ENCODE results near the gene MON1A. TPM values are rescaled to one million over a fixed set of nuclear protein-coding genes. Genes with fewer than 3 reads are reported as not detected.
A peak's percentile ranks its signal among the peaks of the same experiment; 100 is the strongest.
"Not testable (repeated sequence)": the region's sequence is repeated elsewhere in the genome, so short reads cannot be mapped to it uniquely, and the experiment has no call there.

MON1A gene
- total RNA-seq, 1 experiment from 2014 or later, result 9.6 TPM

DNA sequence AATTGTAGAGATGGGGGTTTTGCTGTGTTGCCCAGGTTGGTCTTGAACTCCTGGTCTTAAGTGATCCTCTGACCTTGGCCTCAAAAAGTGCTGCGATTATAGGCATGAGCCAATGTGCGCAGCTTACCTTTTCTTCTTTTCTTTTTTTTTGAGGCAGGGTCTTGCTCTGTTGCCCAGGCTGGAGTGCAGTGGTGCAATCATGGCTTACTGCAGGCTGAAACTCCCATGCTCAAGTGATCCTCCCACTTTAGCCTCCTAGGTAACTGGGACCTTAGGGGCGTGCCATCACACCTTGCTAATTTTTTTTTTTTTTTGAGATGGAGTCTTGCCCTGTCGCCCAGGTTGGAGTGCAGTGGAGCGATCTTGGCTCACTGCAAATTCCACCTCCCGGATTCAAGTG lies 23.3 kb upstream of the MON1A start:
- no peaks in the 10 kb centered on the region for H3K36me3 ChIP-seq (ENCODE audit: insufficient read depth, low read length)
- peaks cover 19% of the 10 kb centered on the region for H3K4me1 ChIP-seq (ENCODE audit: low read length)
- H2AFZ ChIP-seq (ENCODE audit: low read length), result no peak overlapping the region
- no peak for DNase-seq
- no peak overlapping the region for H3K4me3 ChIP-seq (ENCODE audit: low read length)
- no peaks in the 10 kb centered on the region for H3K27me3 ChIP-seq (ENCODE audit: low read length)
- no peaks in the 10 kb centered on the region for H3K9me2 ChIP-seq (replicated peaks; ENCODE audit: insufficient read depth, low read length)
- H3K79me2 ChIP-seq (ENCODE audit: low read length), result peaks cover 93% of the 10 kb centered on the region
- no peak overlapping the region for H3K27ac ChIP-seq (ENCODE audit: low read length)
- H3K9ac ChIP-seq (ENCODE audit: low read length), result no peak overlapping the region
- no peak overlapping the region for H3K4me2 ChIP-seq (ENCODE audit: low read depth, low read length, poor library complexity, severe bottlenecking)
- no peaks in the 10 kb centered on the region for H3K9me3 ChIP-seq (ENCODE audit: low read length)
- peaks cover 21% of the 10 kb centered on the region for H4K20me1 ChIP-seq (ENCODE audit: insufficient read depth, low read depth, low read length)

DNA sequence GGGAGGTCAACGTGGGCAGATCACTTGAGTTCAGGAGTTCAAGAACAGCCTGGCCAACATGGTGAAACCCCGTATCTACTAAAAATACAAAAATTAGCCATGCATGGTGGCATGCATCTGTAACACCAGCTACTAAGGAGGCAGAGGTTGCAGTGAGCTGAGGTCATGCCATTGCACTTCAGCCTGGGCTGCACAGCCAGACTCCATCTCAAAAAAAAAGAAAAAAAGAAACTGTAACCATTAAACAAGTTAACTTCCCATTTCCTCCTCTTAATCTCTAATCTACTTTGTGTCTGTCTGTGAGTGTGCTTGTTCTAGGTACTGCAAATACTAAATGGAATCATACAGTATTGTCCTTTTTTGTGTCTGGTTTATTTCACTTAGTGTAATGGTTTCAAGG lies 13.0 kb upstream of the MON1A start:
- no peak for DNase-seq
- Histone ChIP-seq H2AFZ (ENCODE audit: low read length) (no peak overlapping the region), H3K27ac (ENCODE audit: low read length) (peak overlapping the region; percentile 34; the same call in 1 of the 2 replicates), H4K20me1 (ENCODE audit: insufficient read depth, low read depth, low read length) (peaks cover 17% of the 10 kb centered on the region), H3K4me1 (ENCODE audit: low read length) (peaks cover 40% of the 10 kb centered on the region), H3K4me3 (ENCODE audit: low read length) (no peak overlapping the region), H3K79me2 (ENCODE audit: low read length) (peaks cover 72% of the 10 kb centered on the region), H3K27me3 (ENCODE audit: low read length) (no peaks in the 10 kb centered on the region), H3K9me2 (replicated peaks; ENCODE audit: insufficient read depth, low read length) (no peaks in the 10 kb centered on the region), H3K9ac (ENCODE audit: low read length) (no peak overlapping the region), H3K4me2 (ENCODE audit: low read depth, low read length, poor library complexity, severe bottlenecking) (peak overlapping the region; percentile 29), H3K9me3 (ENCODE audit: low read length) (no peaks in the 10 kb centered on the region), H3K36me3 (ENCODE audit: insufficient read depth, low read length) (peaks cover 16% of the 10 kb centered on the region)

DNA sequence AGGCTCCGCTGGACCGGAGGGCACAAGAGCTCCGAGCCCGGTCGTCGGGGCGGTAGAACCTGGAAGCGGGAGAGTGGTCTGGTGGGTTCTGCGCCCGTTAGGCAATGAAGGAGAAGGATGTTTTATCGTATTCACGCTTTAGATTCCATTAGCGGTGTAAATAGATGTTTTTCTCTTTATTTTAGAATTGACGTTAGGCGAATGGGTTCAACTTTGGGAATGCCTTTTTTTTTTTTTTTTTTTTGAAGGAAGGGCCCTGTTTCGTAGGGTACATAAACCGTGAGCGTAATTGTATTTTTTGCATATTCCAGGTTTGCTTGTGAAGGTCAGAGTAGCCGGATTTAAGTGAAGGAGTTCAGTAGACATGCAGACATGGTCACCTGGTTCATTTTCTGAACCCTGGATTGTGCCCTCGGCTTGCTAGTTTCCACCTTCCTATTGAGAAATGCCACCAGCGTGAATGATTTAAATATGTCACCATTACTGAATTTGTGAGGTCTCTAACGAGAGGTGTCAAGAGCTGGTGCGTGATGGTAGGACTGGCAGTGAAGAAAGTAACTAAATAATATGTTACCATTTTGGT lies 11.1 kb upstream of the MON1A start:
- Histone ChIP-seq H3K27me3 (ENCODE audit: low read length) (no peaks in the 10 kb centered on the region), H3K27ac (ENCODE audit: low read length) (peak overlapping the region; percentile 76), H2AFZ (ENCODE audit: low read length) (no peak overlapping the region), H3K9me2 (replicated peaks; ENCODE audit: insufficient read depth, low read length) (no peaks in the 10 kb centered on the region), H3K4me1 (ENCODE audit: low read length) (peaks cover 21% of the 10 kb centered on the region), H3K4me2 (ENCODE audit: low read depth, low read length, poor library complexity, severe bottlenecking) (peak overlapping the region; percentile 92), H3K79me2 (ENCODE audit: low read length) (peaks cover 55% of the 10 kb centered on the region), H3K4me3 (ENCODE audit: low read length) (peak overlapping the region; percentile 90), H3K9me3 (ENCODE audit: low read length) (no peaks in the 10 kb centered on the region), H4K20me1 (ENCODE audit: insufficient read depth, low read depth, low read length) (peaks cover 11% of the 10 kb centered on the region; the same call in 1 of the 2 replicates), H3K36me3 (ENCODE audit: insufficient read depth, low read length) (peaks cover 16% of the 10 kb centered on the region), H3K9ac (ENCODE audit: low read length) (peak overlapping the region; percentile 82)
- DNase-seq, result peak; percentile 63

DNA sequence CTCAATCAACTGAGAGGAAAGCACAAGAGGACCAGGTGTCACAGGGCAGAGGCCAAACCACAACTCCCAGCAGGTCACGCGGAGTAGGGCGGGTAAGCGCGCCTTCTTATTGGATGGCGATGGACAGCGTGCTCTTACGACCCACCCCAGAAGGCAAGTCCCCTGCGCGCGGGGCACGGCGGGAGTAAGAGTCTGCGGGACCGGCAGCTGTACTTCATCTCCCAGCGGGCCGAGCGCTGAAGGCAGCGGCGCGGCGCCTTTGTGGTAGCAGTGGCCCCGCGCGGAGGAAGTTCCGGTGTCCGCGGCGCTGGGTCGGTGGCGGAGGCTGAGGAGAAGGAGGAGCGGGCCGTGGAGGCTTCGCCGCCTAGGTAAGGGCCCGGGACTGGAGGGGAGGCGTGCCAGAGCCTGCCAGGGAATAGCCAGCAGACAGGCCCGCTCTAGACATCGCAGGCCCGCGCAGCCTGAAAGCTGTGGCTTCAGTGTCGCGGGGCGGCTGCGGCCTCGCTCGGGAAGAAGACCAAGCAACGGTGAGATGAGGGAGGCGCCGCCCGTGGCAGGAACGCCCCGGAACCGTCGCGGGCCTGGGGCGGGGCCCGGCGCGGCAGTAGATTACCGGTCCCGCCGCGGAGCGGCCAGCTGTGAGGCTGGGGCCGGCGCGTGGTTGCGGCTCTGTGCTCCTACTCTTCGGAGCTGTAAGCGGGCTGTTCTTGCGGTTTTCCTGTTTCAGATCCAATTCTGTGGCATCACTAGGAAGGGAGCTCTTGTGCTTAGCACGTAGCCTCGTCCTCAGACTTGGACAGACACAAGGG lies 10.5 kb upstream of the MON1A start, which contains the start of gene RBM6:
Gene RBM6, plus strand, starts transcription at position 293 of the 809 bp plus-strand sequence. CDS start 22,492 bp downstream, outside the sequence.
- peak within 1 kb of the TSS; percentile 90 for H3K4me3 ChIP-seq (ENCODE audit: low read length)
- no peaks in the 10 kb centered on the region for H3K9me2 ChIP-seq (replicated peaks; ENCODE audit: insufficient read depth, low read length)

DNA sequence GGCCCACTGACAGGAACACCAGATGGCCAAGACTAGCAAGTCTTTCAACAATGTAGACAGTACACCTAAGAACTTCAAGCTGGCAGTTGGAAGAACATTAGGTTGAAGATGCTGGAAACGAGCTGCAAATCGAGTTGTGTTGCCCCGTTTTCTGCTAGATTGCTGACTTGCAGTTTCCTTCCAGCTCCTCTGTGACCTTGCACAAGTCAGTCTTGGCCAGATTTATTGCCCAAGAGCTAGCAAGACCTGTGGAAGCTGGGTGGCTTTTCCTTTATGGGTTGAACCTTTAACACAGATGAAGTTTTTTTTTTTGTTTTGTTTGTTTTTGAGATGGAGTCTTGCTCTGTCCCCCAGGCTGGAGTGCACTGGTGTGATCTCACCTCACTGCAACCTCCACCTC lies 7.5 kb upstream of the MON1A start:
- Histone ChIP-seq H3K9me2 (replicated peaks; ENCODE audit: insufficient read depth, low read length) (no peaks in the 10 kb centered on the region), H3K4me1 (ENCODE audit: low read length) (peaks cover 13% of the 10 kb centered on the region), H3K4me2 (ENCODE audit: low read depth, low read length, poor library complexity, severe bottlenecking) (no peak overlapping the region), H3K27ac (ENCODE audit: low read length) (no peak overlapping the region), H3K79me2 (ENCODE audit: low read length) (peaks cover 19% of the 10 kb centered on the region), H3K9ac (ENCODE audit: low read length) (no peak overlapping the region), H4K20me1 (ENCODE audit: insufficient read depth, low read depth, low read length) (peaks cover 10% of the 10 kb centered on the region; the same call in 1 of the 2 replicates), H3K4me3 (ENCODE audit: low read length) (no peak overlapping the region), H3K36me3 (ENCODE audit: insufficient read depth, low read length) (no peaks in the 10 kb centered on the region), H3K9me3 (ENCODE audit: low read length) (no peaks in the 10 kb centered on the region), H2AFZ (ENCODE audit: low read length) (peak overlapping the region; percentile 89; the same call in 1 of the 2 replicates), H3K27me3 (ENCODE audit: low read length) (no peaks in the 10 kb centered on the region)
- no peak for DNase-seq

More for the DNA sequence above, 10.5 kb upstream of the MON1A start, which contains the start of gene RBM6:
- peak within 1 kb of the TSS; percentile 92 for H3K4me2 ChIP-seq (ENCODE audit: low read depth, low read length, poor library complexity, severe bottlenecking)
- H3K9ac ChIP-seq (ENCODE audit: low read length), result peak within 1 kb of the TSS; percentile 82
- DNase-seq, result peak; percentile 99
- H3K36me3 ChIP-seq (ENCODE audit: insufficient read depth, low read length), result peaks cover 16% of the 10 kb centered on the region
- H3K9me3 ChIP-seq (ENCODE audit: low read length), result no peaks in the 10 kb centered on the region
- H3K27ac ChIP-seq (ENCODE audit: low read length), result peak within 1 kb of the TSS; percentile 76
- no peaks in the 10 kb centered on the region for H3K27me3 ChIP-seq (ENCODE audit: low read length)
- peaks cover 48% of the 10 kb centered on the region for H3K79me2 ChIP-seq (ENCODE audit: low read length)
- H2AFZ ChIP-seq (ENCODE audit: low read length), result no peak within 1 kb of the TSS
- peaks cover 20% of the 10 kb centered on the region for H3K4me1 ChIP-seq (ENCODE audit: low read length)
- peaks cover 10% of the 10 kb centered on the region; the same call in 1 of the 2 replicates for H4K20me1 ChIP-seq (ENCODE audit: insufficient read depth, low read depth, low read length)

DNA sequence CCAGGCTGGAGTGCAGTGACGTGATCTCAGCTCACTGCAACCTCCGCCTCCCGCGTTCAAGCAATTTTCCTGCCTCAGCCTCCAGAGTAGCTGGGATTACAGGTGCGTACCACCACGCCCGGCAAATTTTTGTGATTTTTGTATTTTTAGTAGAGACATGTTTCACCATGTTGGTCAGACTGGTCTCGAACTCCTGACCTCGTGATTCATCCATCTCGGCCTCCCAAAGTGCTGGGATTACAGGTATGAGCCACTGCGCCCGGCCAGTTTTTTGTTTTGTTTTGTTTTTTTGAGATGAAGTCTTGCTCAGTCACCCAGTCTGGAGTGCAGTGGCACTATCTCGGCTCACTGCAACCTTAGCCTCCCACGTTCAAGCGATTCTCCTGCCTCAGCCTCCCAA lies 2.7 kb upstream of the MON1A start:
- H3K27ac ChIP-seq (ENCODE audit: low read length); H3K27me3 ChIP-seq (ENCODE audit: low read length); H3K9me3 ChIP-seq (ENCODE audit: low read length); DNase-seq; H3K9ac ChIP-seq (ENCODE audit: low read length); H3K36me3 ChIP-seq (ENCODE audit: insufficient read depth, low read length); H3K79me2 ChIP-seq (ENCODE audit: low read length); H3K4me2 ChIP-seq (ENCODE audit: low read depth, low read length, poor library complexity, severe bottlenecking); H3K9me2 ChIP-seq (replicated peaks; ENCODE audit: insufficient read depth, low read length); H2AFZ ChIP-seq (ENCODE audit: low read length); H3K4me3 ChIP-seq (ENCODE audit: low read length); H4K20me1 ChIP-seq (ENCODE audit: insufficient read depth, low read depth, low read length): not testable (repeated sequence)
- peaks cover 31% of the 10 kb centered on the region for H3K4me1 ChIP-seq (ENCODE audit: low read length)

DNA sequence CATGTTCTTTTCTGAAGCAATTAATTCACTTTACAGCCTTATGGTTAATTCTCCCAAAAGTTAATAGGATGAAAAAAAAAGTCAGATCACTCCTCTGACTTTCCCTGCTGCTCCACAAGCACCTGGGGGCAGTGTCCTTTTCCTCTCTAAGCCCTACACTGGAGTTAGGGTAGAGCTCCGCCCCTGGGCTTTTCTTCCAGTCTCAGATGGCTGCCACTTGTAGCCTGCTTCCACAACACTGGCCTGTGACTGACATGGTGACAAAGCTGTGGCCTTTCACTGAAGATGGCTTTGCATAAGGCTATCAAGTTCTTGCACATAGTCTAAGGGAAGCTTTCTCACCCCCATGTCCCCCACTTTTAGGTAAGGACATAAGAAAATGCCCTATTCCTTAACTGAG lies 1.3 kb upstream of the MON1A start:
- Histone ChIP-seq H2AFZ (ENCODE audit: low read length) (peak overlapping the region; percentile 100), H3K27ac (ENCODE audit: low read length) (peak overlapping the region; percentile 70), H3K9me3 (ENCODE audit: low read length) (no peaks in the 10 kb centered on the region), H3K4me3 (ENCODE audit: low read length) (peak overlapping the region; percentile 95; the same call in 1 of the 2 replicates), H3K27me3 (ENCODE audit: low read length) (no peaks in the 10 kb centered on the region), H3K4me1 (ENCODE audit: low read length) (peaks cover 31% of the 10 kb centered on the region), H4K20me1 (ENCODE audit: insufficient read depth, low read depth, low read length) (no peaks in the 10 kb centered on the region), H3K4me2 (ENCODE audit: low read depth, low read length, poor library complexity, severe bottlenecking) (peak overlapping the region; percentile 84), H3K9ac (ENCODE audit: low read length) (peak overlapping the region; percentile 82), H3K9me2 (replicated peaks; ENCODE audit: insufficient read depth, low read length) (no peaks in the 10 kb centered on the region), H3K79me2 (ENCODE audit: low read length) (peaks cover 11% of the 10 kb centered on the region), H3K36me3 (ENCODE audit: insufficient read depth, low read length) (no peaks in the 10 kb centered on the region)
- DNase-seq, result peak; percentile 73

DNA sequence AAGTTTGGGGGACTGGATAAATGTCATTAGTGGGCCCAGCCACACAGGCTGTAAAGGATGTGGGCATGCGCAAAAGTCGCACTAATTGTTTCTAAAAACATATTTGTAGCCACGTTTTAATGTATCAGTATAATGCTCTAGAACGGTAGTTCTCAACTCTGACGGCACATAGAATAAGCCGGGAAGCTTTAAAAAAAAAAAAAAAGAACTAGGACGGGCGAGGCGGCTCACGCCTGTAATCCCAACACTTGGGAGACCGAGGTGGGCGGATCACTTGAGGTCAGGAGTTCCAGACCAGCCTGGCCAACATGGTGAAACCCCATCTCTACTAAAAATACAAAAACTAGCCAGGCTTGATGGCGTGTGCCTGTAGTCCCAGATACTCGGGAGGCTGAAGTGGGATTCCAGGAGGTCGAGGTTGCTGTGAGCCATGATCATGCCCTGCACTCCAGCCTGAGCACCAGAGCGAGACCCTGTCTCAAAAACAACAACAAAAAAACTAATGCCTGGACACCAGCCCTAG lies 618 bp upstream of the MON1A start:
- Histone ChIP-seq H3K9me2 (replicated peaks; ENCODE audit: insufficient read depth, low read length) (no peaks in the 10 kb centered on the region), H3K4me3 (ENCODE audit: low read length) (peak overlapping the region; percentile 95), H3K27me3 (ENCODE audit: low read length) (no peaks in the 10 kb centered on the region), H4K20me1 (ENCODE audit: insufficient read depth, low read depth, low read length) (no peaks in the 10 kb centered on the region), H3K36me3 (ENCODE audit: insufficient read depth, low read length) (no peaks in the 10 kb centered on the region), H3K4me2 (ENCODE audit: low read depth, low read length, poor library complexity, severe bottlenecking) (peak overlapping the region; percentile 84), H3K4me1 (ENCODE audit: low read length) (peaks cover 31% of the 10 kb centered on the region), H3K9ac (ENCODE audit: low read length) (peak overlapping the region; percentile 82), H3K9me3 (ENCODE audit: low read length) (no peaks in the 10 kb centered on the region), H3K79me2 (ENCODE audit: low read length) (peaks cover 16% of the 10 kb centered on the region), H2AFZ (ENCODE audit: low read length) (peak overlapping the region; percentile 100), H3K27ac (ENCODE audit: low read length) (peak overlapping the region; percentile 70)
- no peak for DNase-seq

Data from Karpas-422 (cell line).